Loucy (cell line): Measurements from ENCODE around the gene BEST1.

Source experiments
- H2AFZ ChIP-seq: fragments of 200-600 bp; sonication (generic); 2 replicates; pipeline ENCODE4 v1.6.0; 2016; ENCODE audit warnings: antibody characterized with exemption, mild to moderate bottlenecking, low read length, moderate library complexity
- H3F3A ChIP-seq: fragments of 200-600 bp; 2 replicates; pipeline ENCODE4 v1.6.0; 2016; ENCODE audit warnings: antibody characterized with exemption, low read depth, mild to moderate bottlenecking
- H3K27me3 ChIP-seq: fragments of 200-600 bp; sonication (generic); 2 replicates; pipeline ENCODE4 v1.6.1; 2014; ENCODE audit warnings: low read length, mild to moderate bottlenecking; ENCODE audit not compliant: insufficient read depth, poor library complexity, severe bottlenecking
- H3K36me3 ChIP-seq: fragments of 200-600 bp; sonication (generic); 2 replicates; pipeline ENCODE4 v1.6.1; 2016; ENCODE audit warnings: low read length; ENCODE audit not compliant: insufficient read depth
- H3K4me1 ChIP-seq: fragments of 200-600 bp; sonication (generic); 2 replicates; pipeline ENCODE4 v1.5.1; 2014; ENCODE audit warnings: low read length, mild to moderate bottlenecking; ENCODE audit not compliant: insufficient read depth, poor library complexity, severe bottlenecking
- H3K4me2 ChIP-seq: fragments of 200-600 bp; sonication (generic); 2 replicates; pipeline ENCODE4 v1.6.0; 2014; ENCODE audit warnings: antibody characterized with exemption, low read length, low read depth, mild to moderate bottlenecking; ENCODE audit not compliant: poor library complexity, severe bottlenecking
- H3K4me3 ChIP-seq: fragments of 200-600 bp; sonication (generic); 2 replicates; pipeline ENCODE4 v1.5.1; 2014; ENCODE audit warnings: low read length, mild to moderate bottlenecking, mixed read lengths; ENCODE audit not compliant: poor library complexity, severe bottlenecking
- H3K79me2 ChIP-seq: fragments of 200-600 bp; sonication (generic); 2 replicates; pipeline ENCODE4 v1.6.1; 2014; ENCODE audit warnings: low read length; ENCODE audit not compliant: insufficient read depth
- H3K9ac ChIP-seq: fragments of 200-600 bp; sonication (generic); 2 replicates; pipeline ENCODE4 v1.6.0; 2014; ENCODE audit warnings: mild to moderate bottlenecking, low read depth, low read length, moderate library complexity; ENCODE audit not compliant: poor library complexity, severe bottlenecking
- H3K9me2 ChIP-seq: fragments of 200-600 bp; sonication (generic); replicated peaks from 2 replicates; pipeline ENCODE4 v1.6.1; 2016; ENCODE audit warnings: low read depth, low read length, mixed read lengths
- H3K9me3 ChIP-seq: fragments of 200-600 bp; sonication (generic); 2 replicates; pipeline ENCODE4 v1.6.1; 2014; ENCODE audit warnings: mild to moderate bottlenecking, antibody characterized with exemption, low read length, low read depth; ENCODE audit not compliant: insufficient read depth
- H4K20me1 ChIP-seq: fragments of 200-600 bp; sonication (generic); 2 replicates; pipeline ENCODE4 v1.6.0; 2014; ENCODE audit warnings: antibody characterized with exemption, low read length, mild to moderate bottlenecking; ENCODE audit not compliant: insufficient read depth, poor library complexity, severe bottlenecking
- EZH2phosphoT487 ChIP-seq: fragments of 200-600 bp; IDR thresholded peaks from 2 replicates; pipeline ENCODE4 v1.6.1; 2018; ENCODE audit warnings: antibody characterized with exemption, mild to moderate bottlenecking, moderate library complexity, borderline replicate concordance
- TF ChIP-seq, protein P1 (sequence below): fragments of 200-600 bp; sonication (generic); conservative IDR thresholded peaks from 2 replicates; pipeline ENCODE4 v1.5.1; 2014; ENCODE audit warnings: mild to moderate bottlenecking, antibody characterized with exemption, low read length

Gene BEST1

DNA sequence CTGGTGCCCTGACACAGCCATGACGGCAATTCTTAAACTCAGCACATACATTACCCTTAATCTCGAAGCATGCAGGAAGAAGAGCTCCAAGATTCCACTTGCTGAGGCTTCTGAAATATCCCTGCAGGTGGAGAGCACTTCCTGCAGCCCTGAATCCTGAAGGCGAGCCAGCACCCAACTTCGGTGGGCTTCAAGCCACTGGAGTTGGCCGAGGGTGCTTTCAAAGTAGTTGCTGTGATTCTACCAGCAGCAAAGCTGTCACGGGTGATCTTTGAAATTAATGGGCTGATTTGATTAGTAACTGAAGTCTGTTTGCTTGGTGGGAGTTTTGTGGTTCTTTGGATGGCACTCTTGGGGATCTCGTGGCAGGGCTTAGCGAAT, 26.3 kb downstream of the BEST1 start:
- TF ChIP-seq, protein P1, sequence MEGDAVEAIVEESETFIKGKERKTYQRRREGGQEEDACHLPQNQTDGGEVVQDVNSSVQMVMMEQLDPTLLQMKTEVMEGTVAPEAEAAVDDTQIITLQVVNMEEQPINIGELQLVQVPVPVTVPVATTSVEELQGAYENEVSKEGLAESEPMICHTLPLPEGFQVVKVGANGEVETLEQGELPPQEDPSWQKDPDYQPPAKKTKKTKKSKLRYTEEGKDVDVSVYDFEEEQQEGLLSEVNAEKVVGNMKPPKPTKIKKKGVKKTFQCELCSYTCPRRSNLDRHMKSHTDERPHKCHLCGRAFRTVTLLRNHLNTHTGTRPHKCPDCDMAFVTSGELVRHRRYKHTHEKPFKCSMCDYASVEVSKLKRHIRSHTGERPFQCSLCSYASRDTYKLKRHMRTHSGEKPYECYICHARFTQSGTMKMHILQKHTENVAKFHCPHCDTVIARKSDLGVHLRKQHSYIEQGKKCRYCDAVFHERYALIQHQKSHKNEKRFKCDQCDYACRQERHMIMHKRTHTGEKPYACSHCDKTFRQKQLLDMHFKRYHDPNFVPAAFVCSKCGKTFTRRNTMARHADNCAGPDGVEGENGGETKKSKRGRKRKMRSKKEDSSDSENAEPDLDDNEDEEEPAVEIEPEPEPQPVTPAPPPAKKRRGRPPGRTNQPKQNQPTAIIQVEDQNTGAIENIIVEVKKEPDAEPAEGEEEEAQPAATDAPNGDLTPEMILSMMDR: no peak
- no peak for TF ChIP-seq EZH2phosphoT487
- Histone ChIP-seq H3K9me2 (no peaks in the 10 kb centered on the region), H3K9ac (no peak overlapping the region), H4K20me1 (no peaks in the 10 kb centered on the region), H3K9me3 (no peaks in the 10 kb centered on the region), H3K36me3 (no peaks in the 10 kb centered on the region), H3K4me2 (no peak overlapping the region), H3F3A (no peaks in the 10 kb centered on the region), H3K4me3 (no peak overlapping the region), H3K4me1 (peaks cover 18% of the 10 kb centered on the region), H3K27me3 (no peaks in the 10 kb centered on the region), H3K79me2 (no peaks in the 10 kb centered on the region), H2AFZ (no peak overlapping the region)

DNA sequence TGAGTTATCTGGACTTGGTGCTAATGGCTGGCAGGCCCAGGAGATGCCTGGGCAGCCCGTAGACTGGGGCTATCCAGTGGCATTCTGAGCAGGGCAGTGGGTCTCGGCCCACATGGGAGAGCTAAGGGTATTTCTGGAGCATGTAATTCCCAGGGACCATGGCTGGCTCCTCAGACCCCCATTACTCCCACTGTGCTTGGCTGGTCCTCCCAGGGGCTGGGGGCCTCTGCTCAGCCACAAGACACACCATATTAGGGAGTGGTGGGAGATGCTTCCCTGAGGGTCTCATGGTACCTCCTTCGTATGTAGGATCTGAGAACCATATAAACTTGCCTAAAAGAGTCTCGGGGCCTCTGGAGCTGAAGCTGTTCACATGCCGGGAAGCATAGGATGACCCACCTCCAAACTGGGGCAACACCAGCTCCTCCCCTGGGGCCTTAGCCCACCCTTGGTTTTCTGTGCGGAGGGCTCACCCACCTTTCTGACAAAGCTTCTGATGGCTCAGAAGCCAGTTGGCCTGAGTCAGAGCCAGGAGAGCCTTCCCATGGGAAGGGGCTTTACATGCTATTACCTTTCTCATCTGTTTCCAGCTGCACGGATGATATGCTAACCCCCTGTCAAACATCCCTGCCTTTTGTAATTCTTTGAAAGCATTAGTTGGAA, 26.8 kb downstream of the BEST1 start:
- H3K4me1 ChIP-seq: peaks cover 13% of the 10 kb centered on the region

DNA sequence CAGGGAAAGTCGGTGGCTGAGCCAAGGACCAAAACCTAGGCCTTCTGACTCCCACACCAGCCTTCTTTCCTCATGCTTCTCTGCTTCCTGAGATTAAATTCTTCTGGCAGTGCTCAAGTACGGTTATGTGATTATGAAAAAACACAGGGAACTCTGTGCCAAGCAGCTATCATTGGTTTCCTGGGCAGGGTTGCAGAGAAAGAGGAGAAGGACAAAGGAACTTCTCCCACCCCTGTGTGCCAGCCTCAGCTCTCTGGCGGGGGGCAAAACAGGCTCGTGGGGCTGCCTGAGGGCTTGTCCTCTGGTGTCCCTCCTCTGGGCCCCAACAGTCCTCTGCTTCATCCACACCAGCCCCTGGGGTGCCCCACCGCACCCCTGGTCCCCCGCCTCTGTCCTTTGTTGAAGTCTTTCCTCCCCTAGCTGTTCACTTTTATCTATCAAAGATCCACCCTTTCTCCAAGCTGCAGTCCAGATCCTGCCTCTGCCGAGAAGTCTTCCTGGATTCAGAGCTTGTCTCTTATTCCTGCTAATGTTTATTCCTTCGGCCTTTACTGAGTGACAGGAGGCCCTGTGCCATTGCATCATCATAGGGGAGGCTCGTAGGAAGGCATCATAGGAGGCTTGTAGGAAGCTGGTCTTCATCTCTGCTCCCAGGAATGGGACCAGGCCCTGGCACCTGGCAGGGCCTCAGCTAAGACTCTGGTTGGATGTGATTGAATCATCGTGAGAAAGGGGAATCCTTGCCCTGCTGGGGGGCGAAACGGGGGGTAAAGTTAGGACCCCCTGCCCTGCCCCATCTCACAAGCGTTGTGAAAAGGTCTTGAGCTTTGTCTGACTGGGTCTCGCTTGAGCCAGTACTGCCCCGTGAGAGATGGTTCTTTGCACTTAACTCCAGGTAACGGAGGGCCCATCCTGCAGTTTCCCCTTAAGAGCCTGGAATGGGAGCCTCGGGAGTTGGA, 28.8 kb downstream of the BEST1 start:
- H3K9me3 ChIP-seq: no peaks in the 10 kb centered on the region
- no peak overlapping the region for H2AFZ ChIP-seq
- no peaks in the 10 kb centered on the region for H3K9me2 ChIP-seq
- no peak overlapping the region for H3K4me3 ChIP-seq
- no peak overlapping the region for H3K4me2 ChIP-seq
- no peaks in the 10 kb centered on the region for H3K4me1 ChIP-seq
- H3K36me3 ChIP-seq: no peaks in the 10 kb centered on the region
- H3K79me2 ChIP-seq: no peaks in the 10 kb centered on the region
- H3F3A ChIP-seq: no peaks in the 10 kb centered on the region
- TF ChIP-seq, protein P1: no peak
- no peak for TF ChIP-seq EZH2phosphoT487
- no peaks in the 10 kb centered on the region for H3K27me3 ChIP-seq
- no peak overlapping the region for H3K9ac ChIP-seq
- no peaks in the 10 kb centered on the region for H4K20me1 ChIP-seq

More for the DNA sequence above, 26.8 kb downstream of the BEST1 start:
- no peak overlapping the region for H3K9ac ChIP-seq
- no peaks in the 10 kb centered on the region for H3K36me3 ChIP-seq
- H3F3A ChIP-seq: no peaks in the 10 kb centered on the region
- no peaks in the 10 kb centered on the region for H3K9me3 ChIP-seq
- H3K27me3 ChIP-seq: no peaks in the 10 kb centered on the region
- no peak overlapping the region for H3K4me2 ChIP-seq
- no peaks in the 10 kb centered on the region for H4K20me1 ChIP-seq
- no peaks in the 10 kb centered on the region for H3K79me2 ChIP-seq
- H3K9me2 ChIP-seq: no peaks in the 10 kb centered on the region
- no peak overlapping the region for H3K4me3 ChIP-seq
- no peak overlapping the region for H2AFZ ChIP-seq
- TF ChIP-seq, protein P1: no peak
- no peak for TF ChIP-seq EZH2phosphoT487
